Left ventricle myocardium superior (tissue), 1 donor: Measurements from ENCODE around the gene XRCC6. TPM values are rescaled to one million over a fixed set of nuclear protein-coding genes. Genes with fewer than 3 reads are reported as not detected.
"Not testable (repeated sequence)": the region's sequence is repeated elsewhere in the genome, so short reads cannot be mapped to it uniquely, and the experiment has no call there.

Experiments used
- ATAC-seq: fragments of 200-7000 bp; cut with Tn5 transposase; one replicate; pipeline ENCODE4 v1.9.1; 2020; ENCODE audit warnings: mild to moderate bottlenecking, moderate library complexity
- DNase-seq: peaks from one replicate; pipeline ENCODE4 v3.0.0-alpha.2; 2020
- intact Hi-C: fragments of 100-400 bp; cut with micrococcal nuclease; formaldehyde crosslinking; loops from one replicate; pipeline ENCODE4 v1.11.0; 2022
- long read RNA-seq: library from polyadenylated mRNA; unstranded; transcript quantifications from one replicate; pipeline ENCODE4 v2.0.0, GENCODE V29; 2021
- total RNA-seq: library from RNA; stranded (reverse); fragmentation: NEBNext Ultra II Directional; extraction: Animal tissue kit (Norgen Biotek cat#: 25700); gene quantifications from one replicate; pipeline ENCODE4 v1.2.1, GENCODE V29; 2021
- donor health status: DM: no; HTN: yes; CAD: no; lungs with severe emphysema.

Gene XRCC6
- total RNA-seq, result 172 TPM
- long read RNA-seq, transcript XRCC6-202 (13 exons, 2,296 nt), result major isoform, 357 of 408 reads
- long read RNA-seq, transcript XRCC6-201 (12 exons, 2,709 nt), result minor isoform, 15 of 408 reads
- long read RNA-seq, partial matches to known transcripts, result 21 of 408 reads
- long read RNA-seq, other reads (novel, unspliced or antisense), result 13 of 408 reads

GRCh38 chr22:41621099-41621910, at the start of gene XRCC6:
Gene XRCC6 (plus strand): TSS chr22:41621295. CDS start chr22:41622005, 710 bp downstream.
- ATAC-seq (peak; percentile 97), DNase-seq (peak; percentile 100)
- intact Hi-C loops, result no loop called here

- no peak for ATAC-seq
- no peak for DNase-seq
- intact Hi-C loops, result no loop called here
These were observed 49.3 kb upstream of the XRCC6 start for GRCh38 chr22:41571786-41572185.

GRCh38 chr22:41572305-41572704, 48.8 kb upstream of the XRCC6 start:
- ATAC-seq, DNase-seq, intact Hi-C loops: not testable (repeated sequence)

DNA sequence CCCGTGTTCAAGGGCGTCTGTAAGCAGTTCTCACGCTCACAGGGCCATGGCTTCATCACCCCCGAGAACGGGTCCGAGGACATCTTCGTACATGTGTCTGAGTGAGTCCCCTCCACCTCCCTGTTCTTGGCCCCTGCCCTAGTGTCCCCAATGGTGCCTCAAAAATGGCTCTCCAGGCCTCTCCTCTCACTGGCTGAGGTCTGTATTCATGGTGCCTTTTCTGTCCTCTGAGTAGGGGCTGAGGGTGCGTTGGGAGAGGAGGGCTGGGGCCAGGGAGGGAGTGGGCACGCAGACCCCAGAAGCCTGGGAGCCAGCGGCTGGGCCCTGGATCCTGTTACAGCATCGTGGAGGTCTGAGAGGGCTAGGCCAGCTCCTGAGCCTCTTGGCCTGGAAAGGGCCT, 47.4 kb upstream of the XRCC6 start:
- ATAC-seq (no peak), DNase-seq (no peak)
- intact Hi-C loops, result no loop called here

GRCh38 chr22:41574847-41575381, 46.2 kb upstream of the XRCC6 start:
- peak; percentile 61 for ATAC-seq
- intact Hi-C loops, result no loop called here

GRCh38 chr22:41575533-41575932, 45.6 kb upstream of the XRCC6 start:
- intact Hi-C loops, result no loop called here
- DNase-seq (no peak), ATAC-seq (peak; percentile 0)

More at GRCh38 chr22:41574847-41575381, 46.2 kb upstream of the XRCC6 start:
- peak; percentile 94 for DNase-seq

- peak; percentile 80 for DNase-seq
- intact Hi-C loops, result no loop called here
- peak; percentile 59 for ATAC-seq
These were observed 44.2 kb upstream of the XRCC6 start for GRCh38 chr22:41576877-41577276.

GRCh38 chr22:41578114-41578513, 43.0 kb upstream of the XRCC6 start:
- intact Hi-C loops, result no loop called here
- ATAC-seq (peak; percentile 2), DNase-seq (no peak)

DNA sequence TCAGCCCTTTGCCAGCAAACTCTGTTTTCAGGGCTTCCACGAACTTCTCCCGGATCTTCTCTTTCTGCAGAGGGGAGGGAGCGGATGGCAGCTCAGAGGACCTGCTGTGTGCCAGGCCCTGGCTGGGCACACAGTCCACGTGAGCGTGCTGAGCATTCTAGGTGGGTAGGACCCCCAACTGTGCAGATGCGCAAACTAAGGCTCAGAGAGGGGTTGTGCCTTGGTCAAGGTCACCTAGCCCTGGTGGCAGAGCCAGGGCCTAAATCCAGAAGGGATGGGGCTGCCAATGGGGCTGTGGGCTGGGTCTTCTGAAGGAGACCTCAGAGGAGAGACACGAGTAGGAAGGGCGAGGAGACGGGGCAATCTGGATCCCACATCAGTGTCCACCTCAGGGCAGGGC, 42.3 kb upstream of the XRCC6 start:
- ATAC-seq, result peak; percentile 0

GRCh38 chr22:41579297-41579996, 41.6 kb upstream of the XRCC6 start:
- no peak for ATAC-seq
- DNase-seq, result no peak
- intact Hi-C loops, result no loop called here

More for the DNA sequence above, 42.3 kb upstream of the XRCC6 start:
- intact Hi-C loops, result no loop called here
- DNase-seq, result no peak

DNA sequence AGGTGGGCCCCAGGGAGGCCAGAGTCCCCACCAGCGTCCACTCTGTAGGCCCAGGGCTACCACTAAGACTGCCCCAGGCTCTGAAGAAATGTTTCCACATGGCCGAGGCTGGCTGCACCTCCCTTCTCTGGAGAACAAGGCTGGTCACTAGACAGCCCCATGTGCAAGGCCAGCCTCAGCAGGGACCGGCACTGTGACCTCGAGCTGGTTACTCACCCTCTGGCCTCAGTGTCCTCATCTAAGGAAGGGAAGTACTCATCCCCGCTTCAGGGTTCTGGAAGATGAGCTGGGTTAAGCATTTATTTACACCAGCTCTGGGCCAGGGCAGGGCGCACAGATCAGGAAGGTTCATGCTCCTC, 41.1 kb upstream of the XRCC6 start:
- intact Hi-C loops, result no loop called here
- DNase-seq (no peak), ATAC-seq (no peak)

DNA sequence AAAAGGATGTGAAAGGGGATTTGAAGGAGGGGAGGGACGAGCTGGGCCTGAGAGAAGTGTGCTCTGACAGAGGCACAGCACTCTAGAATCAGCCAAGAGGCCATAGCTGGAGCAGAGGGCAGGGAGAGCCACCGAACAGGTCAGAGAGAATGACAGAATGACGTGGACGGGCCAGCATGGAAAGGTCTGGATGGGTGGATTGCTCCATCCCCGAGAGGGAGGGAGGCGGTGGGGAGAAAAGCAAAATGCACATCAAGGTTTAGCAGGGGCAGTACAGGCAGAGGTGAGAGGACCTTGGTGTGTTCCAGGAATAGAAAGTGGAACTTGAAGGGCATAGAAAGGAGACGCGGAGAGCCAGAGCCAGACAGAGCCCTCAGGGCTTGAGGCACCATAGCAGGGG, 38.4 kb upstream of the XRCC6 start:
- DNase-seq (no peak), ATAC-seq (peak; percentile 42)
- intact Hi-C loops, result no loop called here

DNA sequence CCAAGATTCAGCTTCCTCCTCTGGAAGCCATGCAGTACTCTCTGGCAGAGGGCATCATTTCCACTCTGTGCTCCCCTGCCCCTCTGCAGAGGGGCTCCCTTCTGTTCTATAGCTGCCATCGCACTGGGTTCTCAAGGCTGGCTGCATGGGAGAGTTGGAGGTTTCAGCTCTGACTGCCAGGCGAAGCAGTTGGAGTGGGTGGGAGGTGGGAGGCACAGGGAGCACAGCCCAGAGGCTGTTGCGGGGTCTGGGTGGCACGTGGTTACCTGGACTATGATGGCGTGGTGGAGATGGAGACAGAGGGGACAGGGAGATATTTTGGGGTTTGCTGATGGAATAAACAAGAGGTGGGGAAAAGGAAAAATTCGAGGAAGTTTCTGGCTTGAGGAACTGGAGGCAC, 36.2 kb upstream of the XRCC6 start:
- intact Hi-C loops, result no loop called here
- no peak for DNase-seq
- ATAC-seq, result no peak

DNA sequence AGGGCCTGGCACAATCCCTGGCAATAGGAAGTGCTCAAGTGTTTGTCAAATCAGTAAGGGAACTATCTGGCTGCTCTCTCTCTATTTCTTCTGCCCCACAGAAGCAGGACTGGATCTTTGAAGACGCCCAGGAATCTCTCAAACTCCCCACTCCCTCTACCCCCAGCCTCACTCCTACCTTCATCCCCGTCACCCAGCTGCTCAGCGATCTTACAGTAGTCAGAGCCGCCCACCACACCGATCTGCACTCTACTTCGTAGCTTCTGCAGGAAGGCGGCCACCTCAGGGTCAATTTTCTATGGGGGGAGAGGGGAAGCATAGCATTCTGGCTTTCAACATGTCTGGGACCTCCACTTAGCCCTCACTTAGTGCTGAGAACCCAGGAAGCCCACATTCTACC, 35.2 kb upstream of the XRCC6 start:
- ATAC-seq, result no peak
- intact Hi-C loops, result no loop called here
- no peak for DNase-seq

DNA sequence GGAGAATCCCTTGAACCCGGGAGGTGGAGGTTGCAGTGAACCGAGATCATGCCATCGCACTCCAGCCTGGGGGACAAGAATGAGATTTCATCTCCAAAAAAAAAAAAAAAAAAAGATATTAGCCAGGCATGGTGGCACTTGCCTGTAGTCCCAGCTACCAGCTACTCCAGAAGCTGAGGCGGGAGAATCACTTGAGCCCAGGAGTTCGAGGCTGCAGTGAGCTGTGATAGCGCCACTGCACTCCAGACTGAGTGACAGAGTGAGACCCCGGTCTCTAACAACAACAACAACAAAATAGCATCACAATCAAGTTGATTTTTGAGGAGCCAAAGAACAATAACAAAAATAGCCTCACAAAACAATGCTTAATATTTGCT, 33.8 kb upstream of the XRCC6 start:
- intact Hi-C loops, result no loop called here
- ATAC-seq (no peak), DNase-seq (no peak)

DNA sequence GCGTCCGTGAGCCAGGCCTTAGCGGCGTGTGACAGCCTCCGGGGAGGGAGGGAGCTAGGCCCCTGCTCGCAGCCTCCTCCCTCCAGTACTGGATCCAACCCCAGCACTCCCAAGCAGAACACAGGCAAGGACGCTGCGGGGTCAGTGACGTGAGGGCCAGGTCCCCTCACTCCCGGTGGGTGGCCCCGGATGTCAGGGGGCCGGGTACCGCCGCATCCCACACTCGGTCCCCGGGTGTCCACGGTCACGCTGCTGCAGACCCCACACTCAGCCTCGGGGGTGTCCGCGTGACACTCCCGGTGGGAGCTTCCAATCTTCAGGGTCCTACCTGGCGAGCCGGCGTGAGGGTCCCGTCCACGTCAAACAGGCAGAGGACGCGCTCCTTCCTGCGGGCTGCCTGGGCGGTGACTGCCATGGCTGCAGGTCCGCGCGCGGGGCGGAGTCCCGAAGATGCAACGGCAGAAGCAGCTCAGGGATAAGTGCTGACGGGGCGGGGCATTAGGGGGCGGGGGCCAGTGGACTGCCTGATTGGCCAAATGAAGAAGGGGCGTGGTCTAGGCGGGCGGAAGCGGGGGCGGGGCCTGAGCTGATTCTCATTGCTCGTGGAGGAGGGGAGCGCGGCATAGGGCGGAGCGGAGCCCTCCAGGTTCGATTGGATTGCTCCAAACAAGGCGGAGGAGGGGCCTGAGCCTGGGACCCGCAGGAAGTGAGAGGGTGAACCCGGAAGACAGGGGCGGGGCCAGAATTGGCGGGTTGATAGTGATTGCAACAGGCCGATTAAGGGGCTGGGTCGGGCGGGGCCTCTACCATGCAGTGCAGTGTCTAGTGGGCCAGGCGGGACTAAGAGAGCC, 31.5 kb upstream of the XRCC6 start, which contains the start of gene PMM1:
Gene PMM1, minus strand, starts transcription at position 450 of the 851 bp plus-strand sequence. Its CDS starts 35 bp downstream, at position 415.
- intact Hi-C loops, result no loop called here
- ATAC-seq, result peak; percentile 98
- peak; percentile 100 for DNase-seq

- intact Hi-C loops, ATAC-seq, DNase-seq: not testable (repeated sequence)
These were observed 27.6 kb upstream of the XRCC6 start for GRCh38 chr22:41593336-41593960.

GRCh38 chr22:41595703-41596102, 25.4 kb upstream of the XRCC6 start:
- ATAC-seq (no peak), DNase-seq (no peak)
- intact Hi-C loops, result no loop called here
